Testis (tissue), 3 donors: ENCODE data around the gene SPRYD4. TPM values are rescaled to one million over a fixed set of nuclear protein-coding genes. Genes with fewer than 3 reads are reported as not detected.
"Not testable (repeated sequence)": the region's sequence is repeated elsewhere in the genome, so short reads cannot be mapped to it uniquely, and the experiment has no call there.

ENCODE experiments used
- DNase-seq: peaks from one replicate; pipeline ENCODE4 v3.0.0-alpha.2; 2019
- H3K27ac ChIP-seq, 2 donors: fragments of 200-600 bp; sonication (generic); one replicate each; pipeline ENCODE4 v1.5.1; 2019
- H3K27me3 ChIP-seq: fragments of 200-600 bp; sonication (generic); one replicate; pipeline ENCODE4 v1.5.1; 2019
- H3K36me3 ChIP-seq: fragments of 200-600 bp; sonication (generic); one replicate; pipeline ENCODE4 v1.5.1; 2017; ENCODE audit warnings: low read depth; ENCODE audit errors: missing control alignments
- H3K4me1 ChIP-seq: fragments of 200-600 bp; sonication (generic); one replicate; pipeline ENCODE4 v1.5.1; 2019
- H3K4me3 ChIP-seq, 2 donors: fragments of 200-600 bp; sonication (generic); one replicate each; pipeline ENCODE4 v1.5.1; 2017 to 2019
- H3K9me3 ChIP-seq: fragments of 200-600 bp; sonication (generic); one replicate; pipeline ENCODE4 v1.5.1; 2017
- POLR2A ChIP-seq: fragments of 450-650 bp; IDR thresholded peaks from one replicate; pipeline ENCODE4 v1.6.1; 2017; ENCODE audit warnings: antibody characterized with exemption, mild to moderate bottlenecking, moderate library complexity
- WGBS, 2 donors: methylation state at CpG; one replicate each; pipeline ENCODE4 v1.1.5; 2018; 5-methylcytosine and 5-hydroxymethylcytosine counted together
- intact Hi-C: fragments of 100-400 bp; cut with DNase I; formaldehyde crosslinking; loops from one replicate; pipeline ENCODE4 v1.15.1; 2023; ENCODE audit warnings: low total_unique reads
- polyA plus RNA-seq: library from polyadenylated mRNA; stranded (reverse); fragments of 350-450 nt; fragmentation: Illumina TruSeq; extraction: RNeasy Lipid Tissue Mini Kit (QIAGEN cat#74804); gene quantifications from one replicate; pipeline ENCODE4 v1.2.3, GENCODE V29; 2014; ENCODE audit warnings: low read depth, low replicate concordance; ENCODE audit not compliant: insufficient read depth
- total RNA-seq, 2 donors: library from RNA; depleted of rRNA; stranded (reverse); fragments of >200 nt; gene quantifications; one replicate each; pipeline ENCODE4 v1.2.3, GENCODE V29; 2016
- TF ChIP-seq, protein P1 (sequence below), 3 experiments: fragments of 450-650 bp in 2 of 3; fragments of 200-600 bp in 1 of 3; sonication (generic) in 1 of 3; IDR thresholded peaks; one replicate each; pipeline ENCODE4 v1.5.1; 2016 to 2019; ENCODE audit warnings: antibody characterized with exemption in 3 of 3, mild to moderate bottlenecking in 2 of 3, moderate library complexity in 1 of 3

SPRYD4 gene
- total and polyA plus RNA-seq, 3 donors from 2014 or later, result 2.6 to 6.9 (median 6.8) TPM

DNA sequence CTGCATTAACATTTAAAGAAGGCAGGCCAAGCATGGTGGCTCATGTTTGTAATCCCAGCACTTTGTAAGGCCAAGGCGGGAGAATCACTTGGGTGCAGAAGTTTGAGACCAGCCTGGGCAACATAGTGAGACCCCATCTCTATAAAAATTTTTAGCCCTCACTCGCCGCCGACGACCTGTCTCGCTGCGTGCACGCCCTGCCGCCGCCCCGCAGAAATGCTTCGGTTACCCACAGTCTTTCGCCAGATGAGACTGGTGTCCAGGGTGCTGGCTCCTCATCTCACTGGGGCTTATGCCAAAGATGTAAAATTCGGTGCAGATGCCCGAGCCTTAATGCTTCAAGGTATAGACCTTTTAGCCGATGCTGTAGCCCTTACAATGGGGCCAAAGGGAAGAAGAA, 42.4 kb downstream of the SPRYD4 start:
- TF ChIP-seq POLR2A, result no peak
- TF ChIP-seq, protein P1, sequence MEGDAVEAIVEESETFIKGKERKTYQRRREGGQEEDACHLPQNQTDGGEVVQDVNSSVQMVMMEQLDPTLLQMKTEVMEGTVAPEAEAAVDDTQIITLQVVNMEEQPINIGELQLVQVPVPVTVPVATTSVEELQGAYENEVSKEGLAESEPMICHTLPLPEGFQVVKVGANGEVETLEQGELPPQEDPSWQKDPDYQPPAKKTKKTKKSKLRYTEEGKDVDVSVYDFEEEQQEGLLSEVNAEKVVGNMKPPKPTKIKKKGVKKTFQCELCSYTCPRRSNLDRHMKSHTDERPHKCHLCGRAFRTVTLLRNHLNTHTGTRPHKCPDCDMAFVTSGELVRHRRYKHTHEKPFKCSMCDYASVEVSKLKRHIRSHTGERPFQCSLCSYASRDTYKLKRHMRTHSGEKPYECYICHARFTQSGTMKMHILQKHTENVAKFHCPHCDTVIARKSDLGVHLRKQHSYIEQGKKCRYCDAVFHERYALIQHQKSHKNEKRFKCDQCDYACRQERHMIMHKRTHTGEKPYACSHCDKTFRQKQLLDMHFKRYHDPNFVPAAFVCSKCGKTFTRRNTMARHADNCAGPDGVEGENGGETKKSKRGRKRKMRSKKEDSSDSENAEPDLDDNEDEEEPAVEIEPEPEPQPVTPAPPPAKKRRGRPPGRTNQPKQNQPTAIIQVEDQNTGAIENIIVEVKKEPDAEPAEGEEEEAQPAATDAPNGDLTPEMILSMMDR (IDR thresholded peaks at IDR 0.05), result no peak
- WGBS, 2 donors, result 61 to 79% methylated on average over 16 of the region's 16 CpGs
- no peaks in the 10 kb centered on the region for H3K36me3 ChIP-seq
- no peak for DNase-seq
- no peak overlapping the region for H3K27ac ChIP-seq
- intact Hi-C loops, result no loop called here
- H3K4me3 ChIP-seq, result no peak overlapping the region
- no peaks in the 10 kb centered on the region for H3K4me1 ChIP-seq
- H3K9me3 ChIP-seq, result no peaks in the 10 kb centered on the region
- no peaks in the 10 kb centered on the region for H3K27me3 ChIP-seq

DNA sequence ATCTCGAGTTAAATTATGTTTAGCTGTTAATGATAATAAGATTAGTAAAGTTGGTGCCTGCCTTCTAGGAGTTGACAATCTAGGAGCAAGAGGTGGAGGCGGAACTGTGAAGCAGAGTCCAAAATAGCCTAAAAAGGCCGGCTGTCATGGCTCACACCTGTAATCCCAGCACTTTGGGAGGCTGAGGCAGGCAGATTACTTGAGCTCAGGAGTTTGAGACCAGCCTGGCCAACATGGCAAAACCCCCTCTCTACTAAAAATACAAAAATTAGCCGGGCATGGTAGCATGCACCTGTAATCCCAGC, 45.6 kb downstream of the SPRYD4 start:
- H3K27ac ChIP-seq, H3K4me3 ChIP-seq, H3K36me3 ChIP-seq, H3K9me3 ChIP-seq, intact Hi-C loops, H3K4me1 ChIP-seq, DNase-seq, H3K27me3 ChIP-seq: not testable (repeated sequence)
- 59 to 69% methylated on average over 4 of the region's 4 CpGs for WGBS, 2 donors

DNA sequence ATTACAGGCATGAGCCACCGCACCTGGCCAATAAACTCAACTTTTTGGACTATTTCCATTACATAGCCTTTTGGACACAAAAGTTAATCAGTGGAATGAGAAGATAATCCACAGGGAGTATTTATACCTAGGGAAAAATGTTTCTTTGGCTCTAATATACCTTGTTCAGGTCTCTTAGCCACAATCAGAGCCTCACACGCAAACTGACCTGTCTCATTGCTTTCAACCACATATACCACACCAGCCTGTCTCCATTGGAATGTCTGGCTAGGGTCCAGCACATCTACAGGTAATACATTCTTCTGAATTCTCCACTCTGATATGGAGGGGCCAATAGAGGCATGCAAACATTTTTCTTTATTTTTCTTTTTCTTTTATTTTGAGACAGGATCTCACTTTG, 49.5 kb downstream of the SPRYD4 start:
- no peak overlapping the region for H3K4me3 ChIP-seq
- no peaks in the 10 kb centered on the region for H3K27me3 ChIP-seq
- DNase-seq, result no peak
- no peaks in the 10 kb centered on the region for H3K36me3 ChIP-seq
- peaks cover 11% of the 10 kb centered on the region for H3K4me1 ChIP-seq
- H3K27ac ChIP-seq, result no peak overlapping the region
- no peaks in the 10 kb centered on the region for H3K9me3 ChIP-seq
- WGBS, 2 donors, result 83 to 89% methylated on average over 2 of the region's 2 CpGs
- intact Hi-C loops, result no loop called here
- TF ChIP-seq, protein P1 (IDR thresholded peaks at IDR 0.05), result no peak
- no peak for TF ChIP-seq POLR2A

DNA sequence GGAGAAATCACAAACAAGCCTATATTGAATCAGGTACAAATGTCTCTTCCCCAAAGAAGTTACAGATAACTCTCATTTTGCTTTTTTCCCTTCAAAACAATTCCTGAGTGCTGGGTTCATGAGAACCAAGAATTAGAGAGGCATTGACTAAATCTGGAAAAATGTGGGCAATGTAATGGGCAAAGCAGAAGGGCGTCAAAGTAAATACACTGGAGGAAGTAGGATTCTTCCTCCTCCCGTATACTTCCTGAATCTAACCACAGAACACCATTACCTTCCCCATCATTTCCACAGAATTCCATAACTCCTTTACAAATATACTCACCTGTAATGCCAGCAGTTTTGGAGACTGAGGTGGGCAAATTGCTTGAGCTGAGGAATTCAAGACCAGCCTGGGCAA, 50.2 kb downstream of the SPRYD4 start:
- H3K4me3 ChIP-seq, result no peak overlapping the region
- no peaks in the 10 kb centered on the region for H3K9me3 ChIP-seq
- H3K27me3 ChIP-seq, result no peaks in the 10 kb centered on the region
- no peak for TF ChIP-seq POLR2A
- TF ChIP-seq, protein P1 (IDR thresholded peaks at IDR 0.05), result no peak
- no peak overlapping the region for H3K27ac ChIP-seq
- intact Hi-C loops, result no loop called here
- no peaks in the 10 kb centered on the region for H3K36me3 ChIP-seq
- peaks cover 14% of the 10 kb centered on the region for H3K4me1 ChIP-seq
- 80 to 84% methylated on average over 2 of the region's 2 CpGs for WGBS, 2 donors
- no peak for DNase-seq

DNA sequence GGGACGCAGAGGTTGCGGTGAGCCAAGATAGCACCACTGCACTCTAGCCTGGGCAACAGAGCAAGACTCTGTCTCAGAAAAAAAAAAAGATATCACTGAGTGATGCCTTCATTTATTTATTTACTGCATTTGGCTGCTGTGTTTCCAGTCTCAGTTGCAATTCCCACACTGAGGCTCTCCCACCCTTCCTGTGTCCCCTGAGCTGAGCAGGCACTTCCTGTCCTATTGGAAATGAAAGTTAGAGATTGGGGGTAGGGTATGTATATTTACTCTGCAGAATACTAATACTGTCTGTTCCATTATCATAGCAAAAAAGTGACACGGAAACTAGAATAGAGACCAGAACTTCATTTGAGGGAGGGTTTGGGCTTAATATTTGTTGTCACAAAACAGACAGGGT, 51.7 kb downstream of the SPRYD4 start:
- Histone ChIP-seq H3K4me1 (peaks cover 14% of the 10 kb centered on the region), H3K9me3 (no peaks in the 10 kb centered on the region), H3K4me3 (no peak overlapping the region), H3K27me3 (no peaks in the 10 kb centered on the region), H3K27ac (peak overlapping the region in 1 of 2 donors; percentile 88), H3K36me3 (no peaks in the 10 kb centered on the region)
- 65 to 70% methylated on average over 3 of the region's 3 CpGs for WGBS, 2 donors
- TF ChIP-seq, protein P1 (IDR thresholded peaks at IDR 0.05), result no peak
- no peak for TF ChIP-seq POLR2A
- intact Hi-C loops, result no loop called here
- no peak for DNase-seq
